NCI-H345 (cell line): ENCODE results near the gene BUD23.

Source experiments
- DNase-seq: peaks from one replicate; lab custom pipeline; 2025; lab: John Stamatoyannopoulos, UW

Gene BUD23

GRCh38 chr7:73741600-73741999 lies 58.2 kb downstream of the BUD23 start:
- peak; percentile 77 for DNase-seq

GRCh38 chr7:73742338-73742752 lies 58.9 kb downstream of the BUD23 start:
- peak; percentile 45 for DNase-seq

- peak; percentile 97 for DNase-seq
These were observed 59.6 kb downstream of the BUD23 start for GRCh38 chr7:73742753-73743641.

- DNase-seq: no peak
These were observed 63.0 kb downstream of the BUD23 start for GRCh38 chr7:73746378-73746777.
